WTC11 (cell line): ENCODE data around the gene RAB25. TPM values are rescaled to one million over a fixed set of nuclear protein-coding genes. Genes with fewer than 3 reads are reported as not detected.
A peak's percentile ranks its signal among the peaks of the same experiment; 100 is the strongest.

Experiments used
- ATAC-seq: fragments of 200-7000 bp; cut with Tn5 transposase; 2 replicates; pipeline ENCODE4 v1.10.0; 2021; ENCODE audit warnings: mild to moderate bottlenecking, moderate library complexity
- CTCF ChIA-PET: fragments of 300-600 bp; sonication (Branson Sonifier 250); formaldehyde crosslinking; loops from one replicate; lab custom pipeline; 2021; ENCODE audit warnings: antibody characterized with exemption; lab: Charles Lee
- POLR2A ChIA-PET: fragments of 350-600 bp; sonication (Branson Sonifier 250); formaldehyde crosslinking; loops from one replicate; lab custom pipeline; 2021; ENCODE audit warnings: antibody characterized with exemption; lab: Charles Lee
- DNase-seq: peaks from one replicate; pipeline ENCODE4 v3.0.0; 2021; ENCODE audit warnings: low spot score
- H3K27ac Mint-ChIP-seq: 2 replicates; pipeline ENCODE4 v1.8.0; 2021; ENCODE audit warnings: mixed read lengths
- H3K27me3 Mint-ChIP-seq: 2 replicates; pipeline ENCODE4 v1.8.0; 2021; ENCODE audit warnings: low read depth, mild to moderate bottlenecking, moderate library complexity, mixed read lengths
- H3K36me3 Mint-ChIP-seq: 2 replicates; pipeline ENCODE4 v1.8.0; 2021; ENCODE audit warnings: mixed read lengths
- H3K4me1 Mint-ChIP-seq: 2 replicates; pipeline ENCODE4 v1.8.0; 2022; ENCODE audit warnings: mixed read lengths
- H3K4me3 Mint-ChIP-seq: 2 replicates; pipeline ENCODE4 v1.8.0; 2021; ENCODE audit warnings: mild to moderate bottlenecking, moderate library complexity, mixed read lengths
- H3K9me3 Mint-ChIP-seq: 2 replicates; pipeline ENCODE4 v1.8.0; 2021; ENCODE audit warnings: mixed read lengths
- AR ChIP-seq: fragments of 250-450 bp; sonication (Bioruptor Pico); IDR thresholded peaks from 2 replicates; pipeline ENCODE4 v1.9.0; 2021; ENCODE audit warnings: mild to moderate bottlenecking
- ARID4B ChIP-seq: sonication (generic); formaldehyde crosslinking; IDR thresholded peaks from 2 replicates; pipeline ENCODE4 v1.8.0; 2023; ENCODE audit warnings: missing genetic modification reagents, mild to moderate bottlenecking, borderline replicate concordance
- FOXJ3 ChIP-seq: sonication (generic); formaldehyde crosslinking; IDR thresholded peaks from 2 replicates; pipeline ENCODE4 v1.9.0; 2021; ENCODE audit warnings: missing genetic modification reagents, mild to moderate bottlenecking, borderline replicate concordance
- FOXP1 ChIP-seq: sonication (generic); formaldehyde crosslinking; IDR thresholded peaks from 2 replicates; pipeline ENCODE4 v1.8.0; 2022; ENCODE audit warnings: missing genetic modification reagents, mild to moderate bottlenecking, moderate library complexity, borderline replicate concordance
- FOXP4 ChIP-seq: sonication (generic); formaldehyde crosslinking; IDR thresholded peaks from 2 replicates; pipeline ENCODE4 v1.8.0; 2022; ENCODE audit warnings: mild to moderate bottlenecking, missing genetic modification reagents
- GTF2I ChIP-seq: fragments of 250-450 bp; sonication (Bioruptor Pico); conservative IDR thresholded peaks from 2 replicates; pipeline ENCODE4 v1.4.0; 2021; ENCODE audit warnings: mild to moderate bottlenecking
- IRF2 ChIP-seq: sonication (generic); formaldehyde crosslinking; IDR thresholded peaks from 2 replicates; pipeline ENCODE4 v1.8.0; 2022; ENCODE audit warnings: low read depth, missing genetic modification reagents, borderline replicate concordance
- MLX ChIP-seq: sonication (generic); formaldehyde crosslinking; IDR thresholded peaks from 2 replicates; pipeline ENCODE4 v1.8.1; 2023; ENCODE audit warnings: mild to moderate bottlenecking, missing genetic modification reagents, moderate library complexity
- NFE2L1 ChIP-seq: sonication (generic); formaldehyde crosslinking; IDR thresholded peaks from 2 replicates; pipeline ENCODE4 v1.8.1; 2023; ENCODE audit warnings: missing genetic modification reagents
- OVOL2 ChIP-seq: fragments of 250-450 bp; sonication (Bioruptor Pico); IDR thresholded peaks from 2 replicates; pipeline ENCODE4 v1.9.0; 2021; ENCODE audit warnings: mild to moderate bottlenecking, borderline replicate concordance
- PRDM15 ChIP-seq: sonication (generic); formaldehyde crosslinking; IDR thresholded peaks from 2 replicates; pipeline ENCODE4 v1.8.0; 2022; ENCODE audit warnings: missing genetic modification reagents
- PRRX2 ChIP-seq: fragments of 250-450 bp; sonication (Bioruptor Pico); IDR thresholded peaks from 2 replicates; pipeline ENCODE4 v1.8.0; 2021; ENCODE audit warnings: mild to moderate bottlenecking
- TEAD1 ChIP-seq: sonication (generic); formaldehyde crosslinking; IDR thresholded peaks from 2 replicates; pipeline ENCODE4 v1.8.0; 2022; ENCODE audit warnings: mild to moderate bottlenecking, missing genetic modification reagents
- TEAD4 ChIP-seq: sonication (generic); formaldehyde crosslinking; IDR thresholded peaks from 2 replicates; pipeline ENCODE4 v1.8.0; 2022; ENCODE audit warnings: mild to moderate bottlenecking, missing genetic modification reagents
- ZNF219 ChIP-seq: sonication (generic); formaldehyde crosslinking; IDR thresholded peaks from 2 replicates; pipeline ENCODE4 v1.8.0; 2023; ENCODE audit warnings: missing genetic modification reagents, mild to moderate bottlenecking, borderline replicate concordance
- ZNF671 ChIP-seq: fragments of 250-450 bp; sonication (Bioruptor Pico); IDR thresholded peaks from 2 replicates; pipeline ENCODE4 v1.8.0; 2021; ENCODE audit warnings: mild to moderate bottlenecking
- total RNA-seq: library from RNA; stranded (reverse); gene quantifications from 3 replicates; pipeline ENCODE4 v1.2.3, GENCODE V29; 2021

Gene RAB25
- total RNA-seq, 1 experiment from 2014 or later, result 61.9 TPM

- TF ChIP-seq FOXP4 (CRISPR knock-in tag) (peak; percentile 24; the same call in 1 of the 2 replicates), PRDM15 (CRISPR knock-in tag) (no peak)
These were observed 21.5 kb downstream of the RAB25 start, which contains the start of gene MEX3A (continued) for GRCh38 chr1:156082309-156083091.

- Mint-ChIP-seq H3K27me3 (no peaks in the 10 kb centered on the region), H3K36me3 (no peaks in the 10 kb centered on the region), H3K9me3 (no peaks in the 10 kb centered on the region), H3K4me1 (peaks cover 49% of the 10 kb centered on the region), H3K4me3 (peak overlapping the region; percentile 97), H3K27ac (peak overlapping the region; percentile 93; the same call in 1 of the 2 replicates)
- CTCF ChIA-PET, result interaction anchor here (0.6 to 29.6 kb wide), 16 partner anchors 9 to 146 kb away, joined by 3 to 1176 read pairs (median 4); partner anchors contain the start of genes ARHGEF2, LAMTOR2, LMNA and UBQLN4
- POLR2A ChIA-PET, result interaction anchor here (0.6 to 3.0 kb wide), 6 partner anchors 18 to 106 kb away, joined by 4 to 24 read pairs (median 8); partner anchors contain the start of genes ARHGEF2 and LMNA
- no peak for TF ChIP-seq ZNF219
- no peak for TF ChIP-seq NFE2L1
- TF ChIP-seq TEAD1, result no peak
- TF ChIP-seq AR, result no peak
- no peak for TF ChIP-seq MLX (CRISPR knock-in tag)
- TF ChIP-seq FOXJ3 (CRISPR knock-in tag), result no peak
- TF ChIP-seq ZNF671 (CRISPR knock-in tag), result no peak
- TF ChIP-seq OVOL2 (CRISPR knock-in tag), result no peak
- TF ChIP-seq PRRX2, result no peak
- no peak for TF ChIP-seq FOXP1
- no peak for TF ChIP-seq TEAD4 (CRISPR knock-in tag)
- no peak for TF ChIP-seq IRF2 (CRISPR knock-in tag)
- no peak for TF ChIP-seq ARID4B (CRISPR knock-in tag)
- TF ChIP-seq GTF2I (CRISPR knock-in tag), result no peak; the same call in 1 of the 2 replicates
- DNase-seq, result no peak
- no peak for ATAC-seq
These were observed 23.1 kb downstream of the RAB25 start for GRCh38 chr1:156083800-156084790.
